Thymus (tissue), 11 donors: Measurements from ENCODE around the gene GLG1. TPM values are rescaled to one million over a fixed set of nuclear protein-coding genes. Genes with fewer than 3 reads are reported as not detected.
"Not testable (repeated sequence)": the region's sequence is repeated elsewhere in the genome, so short reads cannot be mapped to it uniquely, and the experiment has no call there.

Source experiments
- DNase-seq, 9 donors: peaks; one replicate each; pipeline ENCODE4 v3.0.0-alpha.2; 2013; ENCODE audit warnings: low spot score in 9 of 9, low read depth in 6 of 9, missing footprints in 1 of 9
- H3K27ac ChIP-seq, 2 donors: one replicate each; pipeline ENCODE4 v1.5.1; 2013; ENCODE audit warnings: control low read depth in 1 of 2, low read depth in 1 of 2, low read length in 1 of 2, mild to moderate bottlenecking in 1 of 2, moderate library complexity in 1 of 2
- H3K27me3 ChIP-seq, 2 donors: one replicate each; pipeline ENCODE4 v1.5.1; 2013; ENCODE audit warnings: low read length in 1 of 2; ENCODE audit not compliant: control insufficient read depth in 2 of 2, insufficient read depth in 1 of 2
- H3K36me3 ChIP-seq, 2 donors: one replicate each; pipeline ENCODE4 v1.5.1; 2013; ENCODE audit warnings: low read length in 1 of 2, mild to moderate bottlenecking in 1 of 2, moderate library complexity in 1 of 2; ENCODE audit not compliant: control insufficient read depth in 2 of 2, insufficient read depth in 2 of 2
- H3K4me1 ChIP-seq, 2 donors: one replicate each; pipeline ENCODE4 v1.5.1; 2013; ENCODE audit warnings: low read length in 2 of 2; ENCODE audit not compliant: control insufficient read depth in 2 of 2, insufficient read depth in 2 of 2
- H3K4me3 ChIP-seq, 2 donors: one replicate each; pipeline ENCODE4 v1.5.1; 2013; ENCODE audit warnings: low read length in 2 of 2, control low read depth in 1 of 2, mild to moderate bottlenecking in 1 of 2
- H3K9me3 ChIP-seq, 2 donors: one replicate each; pipeline ENCODE4 v1.5.1; 2013; ENCODE audit warnings: low read length in 1 of 2, mild to moderate bottlenecking in 1 of 2; ENCODE audit not compliant: control insufficient read depth in 2 of 2, insufficient read depth in 1 of 2
- WGBS: extraction: QIAGEN DNeasy Blood & Tissue Kit; methylation state at CpG from one replicate; pipeline ENCODE4 v1.1.7; 2013; 5-methylcytosine and 5-hydroxymethylcytosine counted together
- polyA plus RNA-seq: library from polyadenylated mRNA; stranded (reverse); fragments of 200-250 nt; gene quantifications from one replicate; pipeline ENCODE4 v1.2.3, GENCODE V29; 2013
- total RNA-seq: library from RNA; stranded (reverse); fragments of 120-200 nt; gene quantifications from one replicate; pipeline ENCODE4 v1.2.4, GENCODE V29; 2013
- donor health status: healthy.

Gene GLG1
- total and polyA plus RNA-seq, 2 donors = 31.7 to 38.4 TPM

DNA sequence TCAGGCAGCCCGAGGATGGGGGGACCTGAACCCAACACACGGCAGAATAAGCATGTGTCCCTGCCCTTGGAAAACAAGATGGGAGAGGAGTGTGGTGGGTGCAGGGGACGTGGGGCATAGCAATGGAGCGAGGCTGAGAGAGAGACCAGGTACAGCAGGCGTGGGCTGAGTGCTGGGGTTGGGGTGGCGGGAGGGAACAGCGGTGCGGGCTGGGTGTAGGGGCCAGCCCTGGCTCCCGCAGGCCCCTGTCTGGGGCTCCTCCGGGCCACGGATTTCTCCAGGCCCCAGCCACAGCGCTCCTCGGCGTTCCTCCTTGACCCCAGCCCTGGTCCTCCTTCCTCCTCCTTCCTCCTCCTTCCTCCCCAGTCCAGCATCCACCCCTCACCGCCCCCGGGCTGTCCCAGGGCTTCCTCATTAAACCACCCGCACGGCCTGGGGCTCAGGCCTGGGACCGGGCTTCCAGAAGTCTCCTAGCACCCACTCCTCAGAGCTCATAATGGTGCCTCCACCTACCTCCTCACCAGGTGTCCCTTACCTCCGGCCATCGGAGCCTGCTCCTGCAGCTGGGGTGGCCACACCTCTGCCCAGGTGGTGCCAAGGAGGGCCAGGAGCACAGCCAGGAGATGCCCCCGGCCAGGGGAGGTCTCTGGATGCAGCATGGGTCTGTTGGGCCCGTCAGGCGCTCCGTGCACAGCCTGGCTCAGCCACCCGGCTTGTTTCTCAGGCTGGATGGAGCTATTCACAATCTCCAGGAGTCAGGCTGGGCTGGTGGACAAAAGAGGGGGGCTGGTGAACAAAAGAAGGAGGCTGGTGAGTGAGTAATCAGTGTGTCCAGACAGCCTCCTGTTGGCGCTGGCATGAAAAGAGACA lies 186.1 kb downstream of the GLG1 start, which contains the start of gene CLEC18B:
Gene CLEC18B (minus strand): TSS at position 867 of the 870 bp plus-strand sequence. CDS start 208 bp downstream, at position 659.
- H3K27ac ChIP-seq, H3K36me3 ChIP-seq, H3K27me3 ChIP-seq, H3K4me1 ChIP-seq, H3K4me3 ChIP-seq, DNase-seq, H3K9me3 ChIP-seq: not testable (repeated sequence)
- WGBS = 91% methylated on average over 7 of the region's 27 CpGs

DNA sequence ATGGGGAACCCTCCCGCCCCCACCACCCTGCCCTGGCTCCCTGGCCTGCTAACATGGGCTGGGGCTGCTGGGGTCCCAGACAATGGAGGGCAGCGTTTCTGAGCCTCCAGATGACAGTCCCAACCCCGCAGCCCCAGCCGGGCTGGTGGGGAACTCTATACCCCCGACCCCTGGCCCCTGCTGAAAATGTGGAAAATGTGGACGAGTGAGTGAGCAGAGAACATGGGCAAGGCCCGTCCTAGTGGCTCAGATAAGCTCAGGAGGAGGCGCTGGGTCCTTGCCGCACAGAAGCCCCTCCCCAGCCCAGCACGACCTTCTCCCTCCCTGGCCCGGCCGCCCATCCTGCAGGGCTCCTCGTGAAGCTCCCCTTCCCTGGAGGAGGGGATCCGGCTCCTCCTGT lies 187.1 kb downstream of the GLG1 start:
- H3K27me3 ChIP-seq, H3K9me3 ChIP-seq, H3K27ac ChIP-seq, H3K36me3 ChIP-seq, DNase-seq, H3K4me3 ChIP-seq, H3K4me1 ChIP-seq: not testable (repeated sequence)
- 93% methylated on average over 9 of the region's 14 CpGs for WGBS

- H3K9me3 ChIP-seq, H3K27me3 ChIP-seq, DNase-seq, H3K4me3 ChIP-seq, H3K4me1 ChIP-seq, H3K36me3 ChIP-seq, H3K27ac ChIP-seq: not testable (repeated sequence)
- 100% methylated on average over 3 of the region's 15 CpGs for WGBS
Measured at GRCh38 chr16:74417897-74418296, 189.0 kb downstream of the GLG1 start.

DNA sequence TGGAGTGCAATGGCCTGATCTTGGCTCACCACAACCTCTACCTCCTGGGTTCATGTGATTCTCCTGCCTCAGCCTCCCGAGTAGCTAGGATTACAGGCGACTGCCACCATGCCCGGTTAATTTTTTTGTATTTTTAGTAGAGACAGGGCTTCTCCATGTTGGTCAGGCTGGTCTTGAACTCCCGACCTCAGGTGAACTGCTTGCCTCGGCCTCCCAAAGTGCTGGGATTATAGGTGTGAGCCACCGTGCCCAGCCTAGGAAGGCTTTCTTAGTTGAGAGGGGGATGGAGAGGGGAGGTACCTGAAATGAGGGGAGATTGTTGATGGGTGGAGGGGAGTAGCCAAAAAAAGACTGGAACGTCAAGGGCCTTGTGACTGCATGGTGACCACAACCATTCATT lies 193.0 kb downstream of the GLG1 start:
- H3K4me1 ChIP-seq, H3K27me3 ChIP-seq, H3K36me3 ChIP-seq, H3K27ac ChIP-seq, H3K9me3 ChIP-seq, H3K4me3 ChIP-seq, DNase-seq: not testable (repeated sequence)
- WGBS = 89% methylated on average over 7 of the region's 7 CpGs

- not testable (repeated sequence) for H3K27ac ChIP-seq, H3K4me3 ChIP-seq, H3K36me3 ChIP-seq, H3K4me1 ChIP-seq, H3K27me3 ChIP-seq, DNase-seq, H3K9me3 ChIP-seq
- 96% methylated on average over 9 of the region's 9 CpGs for WGBS
Measured at GRCh38 chr16:74413485-74413884, 193.4 kb downstream of the GLG1 start.

DNA sequence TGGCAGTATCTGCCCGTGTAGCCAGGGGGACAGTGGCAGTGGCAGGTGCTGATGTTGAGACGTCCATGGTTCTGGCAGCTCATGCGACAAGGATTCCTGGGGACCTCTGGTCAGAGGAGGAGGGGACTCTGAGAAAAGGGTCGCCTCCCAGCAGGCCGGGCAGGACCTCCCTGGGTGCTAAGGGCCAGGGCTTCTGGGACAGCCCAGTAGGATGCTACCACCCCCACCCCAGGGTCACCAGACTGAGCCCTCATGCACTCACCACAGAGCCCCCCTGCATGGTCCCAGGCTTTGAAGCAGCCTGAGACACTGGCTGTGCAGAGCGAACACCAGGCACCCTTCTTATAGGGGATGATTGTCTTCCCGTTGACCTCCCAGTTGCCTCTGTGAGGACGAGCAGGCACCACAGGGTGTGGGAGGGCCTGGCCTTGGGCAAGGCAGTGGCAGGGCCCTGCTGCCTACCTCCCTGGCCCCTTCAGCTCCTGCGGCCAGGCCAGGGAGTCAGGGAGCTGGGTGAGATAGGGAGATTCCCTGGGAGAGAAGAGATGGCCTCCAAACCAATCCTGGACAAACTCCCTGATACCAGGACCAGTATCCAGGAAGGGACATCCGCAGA lies 194.0 kb downstream of the GLG1 start:
- DNase-seq, H3K9me3 ChIP-seq, H3K4me3 ChIP-seq, H3K27ac ChIP-seq, H3K4me1 ChIP-seq, H3K27me3 ChIP-seq, H3K36me3 ChIP-seq: not testable (repeated sequence)
- 94% methylated on average over 8 of the region's 10 CpGs for WGBS

DNA sequence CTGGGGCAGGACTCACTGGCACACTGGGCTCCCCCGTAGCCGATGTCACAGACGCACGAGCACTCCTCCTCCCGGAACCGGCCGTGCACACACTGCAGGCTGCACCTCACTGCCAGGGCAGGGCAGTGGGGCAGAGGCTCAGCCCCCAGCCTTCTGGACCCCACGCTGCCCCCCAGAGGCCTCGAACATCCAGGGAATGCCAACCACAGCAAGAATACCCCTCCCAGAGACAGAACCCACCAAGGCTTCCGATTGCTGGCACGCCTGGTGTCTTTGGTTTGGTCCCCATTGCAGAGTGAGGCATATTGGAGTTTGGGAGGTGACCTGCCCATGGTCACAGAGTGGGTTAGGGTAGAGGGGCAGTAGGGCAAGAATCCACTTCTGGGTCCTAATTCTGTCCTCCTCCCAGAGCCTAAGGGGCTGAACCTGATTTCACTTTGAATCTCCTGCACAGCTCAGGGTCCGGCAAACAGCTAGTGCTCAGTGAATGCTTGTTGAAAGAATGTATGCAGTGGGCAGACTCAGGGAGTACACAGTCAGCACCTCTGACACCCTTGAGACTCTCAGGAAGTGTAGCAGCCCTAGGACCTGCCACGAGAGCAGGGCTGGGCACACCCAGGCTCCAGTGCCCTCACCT lies 194.7 kb downstream of the GLG1 start:
- whole genome bisulfite sequencing = 85% methylated on average over 5 of the region's 13 CpGs
- H3K9me3 ChIP-seq, DNase-seq, H3K27ac ChIP-seq, H3K4me1 ChIP-seq, H3K4me3 ChIP-seq, H3K36me3 ChIP-seq, H3K27me3 ChIP-seq: not testable (repeated sequence)

DNA sequence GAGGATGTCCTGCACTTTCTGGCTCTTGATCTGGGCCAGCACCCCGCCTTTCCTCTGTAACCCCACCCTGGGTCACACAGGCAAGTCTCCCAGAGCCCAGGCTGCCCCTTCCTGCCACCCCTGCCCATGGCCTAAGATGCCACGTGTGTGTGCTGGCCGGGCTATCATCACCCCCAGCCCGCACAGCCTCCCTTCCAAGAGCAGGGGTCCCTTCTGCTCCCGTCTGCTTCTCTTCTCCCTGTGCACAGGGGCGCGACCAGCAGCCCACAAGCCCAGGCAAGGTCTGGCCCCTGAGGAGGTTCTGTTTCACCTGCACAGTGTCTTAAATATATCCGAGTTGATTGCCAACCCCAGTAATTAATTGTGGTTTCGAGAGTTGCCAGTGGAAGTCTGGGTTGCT lies 195.9 kb downstream of the GLG1 start:
- 95% methylated on average over 9 of the region's 9 CpGs for WGBS
- not testable (repeated sequence) for DNase-seq

More for the DNA sequence above, 195.9 kb downstream of the GLG1 start:
- H3K4me3 ChIP-seq, H3K4me1 ChIP-seq, H3K27me3 ChIP-seq, H3K9me3 ChIP-seq, H3K27ac ChIP-seq, H3K36me3 ChIP-seq: not testable (repeated sequence)
